NCI-H2227 (cell line): Measurements from ENCODE around the gene SLC25A47.

ENCODE experiments used
- DNase-seq: peaks from one replicate; lab custom pipeline; 2025; ENCODE audit not compliant: unreplicated experiment; lab: John Stamatoyannopoulos, UW

Gene SLC25A47

GRCh38 chr14:100322138-100322957 is 791 bp upstream of the SLC25A47 start:
- no peak for DNase-seq

DNA sequence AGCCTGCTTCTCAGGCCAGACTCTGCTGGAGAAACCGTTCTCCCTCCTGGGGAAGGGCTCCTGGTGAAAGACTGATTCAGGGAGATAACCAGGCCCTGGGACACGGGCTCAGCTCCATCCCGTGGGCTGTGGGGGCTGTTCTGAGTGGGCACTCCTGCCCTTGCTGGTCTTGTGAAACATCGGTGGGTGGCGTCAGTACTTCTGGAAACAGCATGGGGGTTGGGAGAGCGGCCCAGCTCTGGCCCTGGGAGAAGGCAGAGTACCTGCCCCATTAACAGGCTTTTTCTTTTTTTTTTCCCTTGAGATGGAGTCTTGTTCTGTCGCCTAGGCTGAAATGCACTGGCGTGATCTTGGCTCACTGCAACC is 786 bp downstream of the SLC25A47 start:
- no peak for DNase-seq

DNA sequence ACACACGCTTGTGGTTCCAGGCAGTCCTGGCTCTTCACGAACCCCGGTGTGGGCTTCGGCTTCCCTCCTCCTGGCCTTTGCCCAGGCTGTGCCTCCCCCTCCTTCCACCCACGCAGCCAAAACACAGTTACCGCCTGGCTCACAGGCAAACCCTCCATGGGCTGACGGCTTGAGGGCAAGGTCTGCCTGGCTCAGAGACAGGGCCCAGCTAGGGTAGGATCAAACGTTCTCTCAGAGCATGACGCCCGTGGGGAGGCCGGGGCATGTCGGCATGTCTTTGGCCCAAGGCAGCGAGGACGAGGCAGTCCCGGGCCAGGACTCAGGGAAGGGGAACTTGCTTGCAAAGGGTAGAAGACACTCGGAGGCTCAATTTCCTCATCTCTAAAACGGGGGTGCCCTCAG is 2.1 kb downstream of the SLC25A47 start:
- DNase-seq: no peak

GRCh38 chr14:100325958-100326357 is 2.8 kb downstream of the SLC25A47 start:
- no peak for DNase-seq

DNA sequence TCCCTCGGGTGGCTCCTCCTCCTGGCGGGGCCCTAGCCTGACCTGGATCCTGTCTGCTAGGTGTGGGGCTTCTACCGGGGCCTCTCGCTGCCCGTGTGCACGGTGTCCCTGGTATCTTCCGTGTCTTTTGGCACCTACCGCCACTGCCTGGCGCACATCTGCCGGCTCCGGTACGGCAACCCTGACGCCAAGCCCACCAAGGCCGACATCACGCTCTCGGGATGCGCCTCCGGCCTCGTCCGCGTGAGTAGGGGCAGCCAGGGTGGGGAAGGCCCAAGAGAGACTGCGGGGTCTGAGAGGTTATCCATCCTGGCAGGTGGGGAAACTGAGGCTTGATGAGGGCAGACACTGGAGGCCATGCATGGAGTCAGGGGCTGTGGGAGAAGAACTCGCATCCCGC is 4.0 kb downstream of the SLC25A47 start:
- no peak for DNase-seq

DNA sequence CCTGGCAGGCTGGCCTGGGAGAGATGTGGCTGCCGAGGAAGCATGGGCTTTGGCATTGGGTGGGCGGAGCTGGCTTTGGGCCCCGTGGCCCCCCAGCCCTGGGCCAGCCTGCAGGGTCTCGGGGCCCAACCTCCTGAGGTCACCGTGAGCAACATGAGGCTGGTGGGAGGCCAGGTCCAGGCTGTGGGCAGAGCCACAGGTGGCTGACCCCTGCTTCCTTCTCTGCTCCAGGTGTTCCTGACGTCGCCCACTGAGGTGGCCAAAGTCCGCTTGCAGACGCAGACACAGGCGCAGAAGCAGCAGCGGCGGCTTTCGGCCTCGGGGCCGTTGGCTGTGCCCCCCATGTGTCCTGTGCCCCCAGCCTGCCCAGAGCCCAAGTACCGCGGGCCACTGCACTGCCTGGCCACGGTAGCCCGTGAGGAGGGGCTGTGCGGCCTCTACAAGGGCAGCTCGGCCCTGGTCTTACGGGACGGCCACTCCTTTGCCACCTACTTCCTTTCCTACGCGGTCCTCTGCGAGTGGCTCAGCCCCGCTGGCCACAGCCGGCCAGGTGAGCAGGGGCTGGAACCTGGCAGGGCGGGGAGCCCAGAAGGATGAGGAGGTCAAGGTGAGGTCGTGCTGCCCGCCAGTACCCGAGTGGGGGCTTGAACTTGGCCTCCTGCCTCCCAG is 5.5 kb downstream of the SLC25A47 start:
- no peak for DNase-seq

- DNase-seq: no peak
Measured at GRCh38 chr14:100329233-100330006, 6.3 kb downstream of the SLC25A47 start.

DNA sequence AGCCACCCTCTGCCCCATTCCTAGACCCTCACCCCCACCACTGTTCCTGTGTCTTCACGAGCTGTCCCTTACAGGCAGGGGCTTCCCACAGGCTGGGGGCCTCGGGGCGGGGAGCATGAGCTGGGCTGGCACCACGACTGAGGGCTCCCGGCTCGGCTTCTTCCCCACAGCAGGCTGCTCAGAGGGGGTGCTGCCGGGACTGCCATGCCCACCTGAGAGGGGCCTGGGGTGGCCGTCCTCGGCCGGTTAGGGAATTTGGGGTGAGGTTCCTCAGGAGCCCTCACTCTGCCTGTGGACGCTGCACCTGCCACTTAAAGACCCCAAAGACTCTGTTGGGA is 6.8 kb downstream of the SLC25A47 start:
- no peak for DNase-seq

- no peak for DNase-seq
Measured at GRCh38 chr14:100330388-100330931, 7.3 kb downstream of the SLC25A47 start.

DNA sequence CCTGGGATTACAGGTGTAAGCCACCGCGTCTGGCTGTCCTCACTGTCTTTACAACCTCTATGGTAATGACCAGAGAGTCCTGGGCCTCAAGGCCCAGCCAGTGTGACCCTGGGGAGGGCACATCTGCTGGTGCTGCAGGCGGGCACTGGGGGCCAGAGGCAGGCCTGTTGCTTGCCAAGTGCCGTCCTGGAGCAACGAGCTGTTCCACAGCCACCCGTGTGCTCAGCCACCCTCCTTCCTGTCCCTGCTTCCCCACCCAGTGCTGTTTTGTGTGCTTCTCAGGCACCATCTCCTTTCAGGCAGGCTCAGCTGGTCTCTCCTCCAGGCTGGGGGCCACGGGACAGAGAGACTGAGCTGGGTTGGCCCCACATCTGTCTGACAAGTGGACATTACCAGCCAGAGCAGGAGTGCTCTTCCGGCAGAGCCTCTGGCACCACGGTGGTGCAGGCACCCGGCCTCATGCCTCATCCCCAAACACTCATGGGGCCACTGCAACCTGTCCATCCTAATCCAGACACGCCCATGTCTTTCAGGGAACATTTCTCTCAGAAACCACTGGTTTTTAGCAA is 9.0 kb downstream of the SLC25A47 start:
- no peak for DNase-seq

- DNase-seq: no peak
Measured at GRCh38 chr14:100332797-100333196, 9.7 kb downstream of the SLC25A47 start.

GRCh38 chr14:100333311-100333710 is 10.2 kb downstream of the SLC25A47 start:
- DNase-seq: no peak

DNA sequence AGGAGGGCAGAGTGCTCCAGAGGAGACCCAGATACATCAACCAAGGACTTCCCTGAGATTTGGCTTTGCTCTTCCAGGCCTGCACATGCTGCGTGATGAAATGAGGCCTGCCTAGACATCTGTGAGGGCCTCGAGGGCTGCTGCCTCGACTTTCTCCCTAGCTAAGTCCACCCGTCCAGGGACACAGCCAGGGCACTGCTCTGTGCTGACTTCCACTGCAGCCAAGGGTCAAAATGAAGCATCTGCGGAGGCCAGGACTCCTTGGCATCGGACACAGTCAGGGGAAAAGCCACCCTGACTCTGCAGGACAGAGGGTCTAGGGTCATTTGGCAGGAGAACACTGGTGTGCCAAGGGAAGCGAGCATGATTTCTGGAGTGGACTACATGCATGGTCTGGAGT is 10.7 kb downstream of the SLC25A47 start:
- DNase-seq: no peak

DNA sequence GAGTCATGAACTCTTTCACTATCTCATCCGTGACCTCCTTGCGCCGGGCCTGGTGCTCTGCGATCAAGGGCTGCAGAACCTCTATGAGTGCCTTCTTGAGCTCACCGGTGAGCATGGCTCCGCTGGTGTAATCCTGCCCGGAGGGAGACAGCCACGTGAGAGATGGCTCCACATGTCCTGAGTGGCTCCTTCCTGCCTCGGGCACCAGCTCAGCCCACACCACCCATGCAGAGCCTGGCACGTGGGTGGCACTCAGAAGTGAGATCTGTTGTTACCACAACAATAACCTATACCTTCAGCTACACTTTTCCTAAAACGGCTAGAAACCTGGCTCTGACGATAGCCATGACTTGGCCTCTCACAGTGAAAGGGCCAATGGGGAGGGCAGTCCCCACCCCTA is 11.8 kb downstream of the SLC25A47 start:
- DNase-seq: no peak

DNA sequence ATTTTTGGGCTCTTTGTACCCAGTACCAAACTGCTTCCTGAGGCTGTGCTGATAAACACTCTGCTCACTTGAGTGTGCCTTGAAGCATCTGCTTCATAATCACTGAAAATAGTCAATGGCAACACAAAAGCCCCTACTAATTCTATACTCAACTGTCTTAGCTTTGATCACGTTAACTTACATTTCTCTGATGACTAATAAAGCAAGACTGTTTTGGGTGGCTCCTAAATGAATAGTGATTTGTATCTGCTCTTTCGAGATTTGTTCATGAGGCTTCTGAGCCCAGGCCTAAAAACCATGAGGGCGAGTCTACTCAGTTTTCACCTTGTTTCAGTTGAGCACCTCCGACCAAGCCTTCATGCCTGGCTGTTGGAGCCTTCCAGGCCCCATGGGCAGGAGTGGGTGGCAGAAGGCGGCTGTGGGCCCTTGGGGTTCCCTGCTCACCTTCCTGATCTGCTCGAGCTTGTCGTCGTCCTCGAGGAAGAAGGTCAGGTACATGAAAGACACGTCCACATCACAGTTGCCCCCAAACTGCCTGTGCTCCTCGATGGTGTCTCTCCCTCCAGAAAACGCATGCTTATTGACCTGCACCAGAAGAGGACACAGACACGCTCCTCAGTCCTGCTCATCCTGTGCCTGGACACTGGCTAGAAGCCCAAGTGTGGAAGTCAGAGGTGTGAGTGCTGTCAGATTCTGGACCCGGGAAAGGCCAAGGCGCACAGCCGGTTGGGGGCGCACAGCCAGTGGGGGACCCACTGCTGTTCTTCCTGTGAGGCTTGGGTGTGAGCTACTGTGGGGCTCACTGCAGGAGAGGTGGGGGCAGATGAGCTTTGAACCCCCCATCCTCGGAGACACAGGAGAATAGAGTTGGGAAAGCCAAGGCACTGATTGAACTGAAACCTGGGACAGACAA is 13.7 kb downstream of the SLC25A47 start:
- DNase-seq: no peak

GRCh38 chr14:100339766-100340422 is 16.8 kb downstream of the SLC25A47 start:
- no peak for DNase-seq

DNA sequence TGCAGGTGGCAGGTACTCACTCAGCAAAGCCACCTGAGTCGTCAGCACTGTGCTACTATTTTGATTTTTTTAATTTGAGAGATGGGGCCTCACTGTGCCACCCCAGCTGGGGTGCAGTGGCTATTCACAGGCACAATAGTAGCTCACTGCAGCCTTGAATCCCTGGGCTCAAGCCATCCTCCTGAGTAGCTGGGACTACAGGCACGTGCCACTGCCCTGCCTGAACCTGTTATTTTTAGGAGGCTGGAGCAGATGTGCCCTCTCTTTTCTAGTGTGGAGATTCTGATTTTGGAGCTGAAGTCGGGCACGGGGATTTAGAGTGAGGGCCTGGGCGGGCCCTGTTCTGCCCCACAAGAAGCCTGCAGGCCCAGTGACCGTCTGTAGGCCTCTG is 17.3 kb downstream of the SLC25A47 start:
- no peak for DNase-seq

GRCh38 chr14:100341301-100342031 is 18.3 kb downstream of the SLC25A47 start:
- no peak for DNase-seq

DNA sequence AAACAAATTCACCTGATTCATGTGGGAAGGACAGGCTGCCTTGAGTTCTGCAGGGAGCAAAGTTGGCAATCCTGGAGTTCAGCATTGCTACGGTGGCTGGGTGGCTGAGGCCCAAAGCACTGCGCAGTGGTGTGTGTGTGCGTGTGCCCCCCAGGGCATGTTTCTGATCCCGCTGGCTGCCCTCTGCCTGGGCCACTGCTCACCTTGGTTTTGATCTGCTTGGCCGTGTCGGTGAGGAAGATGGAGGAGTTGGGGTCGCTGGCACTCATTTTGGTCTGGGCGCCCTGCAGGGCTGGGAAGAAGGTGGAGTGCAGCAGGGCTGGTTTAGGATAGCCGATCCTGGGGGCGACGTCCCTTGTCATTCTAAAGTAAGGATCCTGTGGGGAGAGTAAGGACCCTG is 19.1 kb downstream of the SLC25A47 start:
- DNase-seq: no peak
